IMR-90 (cell line): Measurements from ENCODE around the gene MAN2C1. TPM values are rescaled to one million over a fixed set of nuclear protein-coding genes. Genes with fewer than 3 reads are reported as not detected.

Experiments
- ATAC-seq: fragments of 200-7000 bp; cut with Tn5 transposase; 2 replicates; pipeline ENCODE4 v1.9.1; 2020; ENCODE audit warnings: low read depth, mild to moderate bottlenecking, moderate library complexity
- BruUV-seq: library from RNA; stranded (reverse); fragments of 400-500 nt; replicated peaks from 2 replicates; lab custom pipeline; 2021; lab: Mats Ljungman, UMichigan
- CTCF ChIA-PET: fragments of 300-600 bp; formaldehyde crosslinking; extraction: SDS; loops from one replicate; lab custom pipeline; 2021; ENCODE audit warnings: antibody characterized with exemption; lab: Yijun Ruan, JAX
- POLR2A ChIA-PET: fragments of 300-600 bp; sonication (Branson Sonifier 250); formaldehyde crosslinking; loops from one replicate; lab custom pipeline; 2022; ENCODE audit warnings: antibody characterized with exemption; ENCODE audit not compliant: unreplicated experiment; lab: Charles Lee
- DNase-seq: peaks from one replicate; pipeline ENCODE4 v3.0.0; 2013
- H2AFZ ChIP-seq: replicated peaks from 2 replicates; pipeline ENCODE3; 2013; ENCODE audit warnings: low read length, mild to moderate bottlenecking; ENCODE audit not compliant: poor library complexity
- H2AK5ac ChIP-seq: 2 replicates; pipeline ENCODE4 v1.6.1; 2013; ENCODE audit warnings: low read depth, low read length, inconsistent platforms
- H2AK9ac ChIP-seq: replicated peaks from 2 replicates; pipeline ENCODE3; 2013; ENCODE audit warnings: mild to moderate bottlenecking, low read depth, low read length, moderate library complexity; ENCODE audit not compliant: poor library complexity
- H2BK120ac ChIP-seq: 2 replicates; pipeline ENCODE4 v1.6.1; 2013; ENCODE audit warnings: low read depth, low read length, inconsistent platforms
- H2BK15ac ChIP-seq: 3 replicates; pipeline ENCODE4 v1.6.1; 2013; ENCODE audit warnings: low read depth, low read length, inconsistent platforms
- H2BK20ac ChIP-seq: 2 replicates; pipeline ENCODE4 v1.6.1; 2013; ENCODE audit warnings: low read depth, mild to moderate bottlenecking, inconsistent platforms, low read length, moderate library complexity
- H2BK5ac ChIP-seq: 2 replicates; pipeline ENCODE4 v1.6.1; 2013; ENCODE audit warnings: mild to moderate bottlenecking, low read depth, low read length, inconsistent platforms; ENCODE audit not compliant: poor library complexity, severe bottlenecking
- H3K14ac ChIP-seq: replicated peaks from 2 replicates; pipeline ENCODE4 v1.6.1; 2013; ENCODE audit warnings: low read depth, low read length, inconsistent platforms
- H3K18ac ChIP-seq: 2 replicates; pipeline ENCODE4 v1.6.1; 2013; ENCODE audit warnings: low read depth, low read length, control low read depth
- H3K23ac ChIP-seq: 2 replicates; pipeline ENCODE4 v1.6.1; 2013; ENCODE audit warnings: low read depth, low read length, inconsistent platforms
- H3K27ac ChIP-seq: 2 replicates; pipeline ENCODE4 v1.5.1; 2013; ENCODE audit warnings: mild to moderate bottlenecking, control low read depth, low read length; ENCODE audit not compliant: insufficient read depth
- H3K27me3 ChIP-seq: 2 replicates; pipeline ENCODE4 v1.6.1; 2013; ENCODE audit warnings: low read length; ENCODE audit not compliant: control insufficient read depth, insufficient read depth
- H3K36me3 ChIP-seq: 2 replicates; pipeline ENCODE4 v1.6.1; 2013; ENCODE audit warnings: low read length, mixed read lengths; ENCODE audit not compliant: control insufficient read depth, insufficient read depth
- H3K4ac ChIP-seq: 2 replicates; pipeline ENCODE4 v1.6.1; 2013; ENCODE audit warnings: low read depth, low read length, inconsistent platforms
- H3K4me1 ChIP-seq: 2 replicates; pipeline ENCODE4 v1.6.1; 2013; ENCODE audit warnings: low read length, mixed read lengths; ENCODE audit not compliant: control insufficient read depth, insufficient read depth
- H3K4me2 ChIP-seq: 2 replicates; pipeline ENCODE4 v1.6.1; 2013; ENCODE audit warnings: low read depth, mild to moderate bottlenecking, control low read depth, low read length, moderate library complexity
- H3K4me3 ChIP-seq: 2 replicates; pipeline ENCODE4 v1.5.1; 2013; ENCODE audit warnings: low read depth, mild to moderate bottlenecking, control low read depth, low read length, moderate library complexity; ENCODE audit not compliant: insufficient read depth
- H3K56ac ChIP-seq: 2 replicates; pipeline ENCODE4 v1.6.1; 2013; ENCODE audit warnings: low read length, inconsistent platforms; ENCODE audit not compliant: insufficient read depth; ENCODE audit errors: extremely low read depth
- H3K79me1 ChIP-seq, 2 experiments: 2 replicates each; pipeline ENCODE4 v1.6.1; 2013; ENCODE audit warnings: low read length in 2 of 2, inconsistent platforms in 1 of 2, low read depth in 1 of 2
- H3K9ac ChIP-seq: 2 replicates; pipeline ENCODE4 v1.6.1; 2013; ENCODE audit warnings: low read depth, low read length, control low read depth
- H3K9me1 ChIP-seq: 2 replicates; pipeline ENCODE4 v1.6.1; 2013; ENCODE audit warnings: low read length, inconsistent platforms; ENCODE audit not compliant: insufficient read depth
- H3K9me3 ChIP-seq: 2 replicates; pipeline ENCODE4 v1.6.1; 2013; ENCODE audit warnings: low read length; ENCODE audit not compliant: control insufficient read depth, insufficient read depth
- H4K20me1 ChIP-seq: 2 replicates; pipeline ENCODE4 v1.6.1; 2013; ENCODE audit warnings: low read length, inconsistent platforms; ENCODE audit not compliant: insufficient read depth
- H4K5ac ChIP-seq: 2 replicates; pipeline ENCODE4 v1.6.1; 2013; ENCODE audit warnings: mild to moderate bottlenecking, low read depth, low read length, control low read depth
- H4K8ac ChIP-seq, 2 experiments: 2 replicates each; pipeline ENCODE4 v1.6.1; 2013; ENCODE audit warnings: low read depth in 2 of 2, low read length in 2 of 2, control low read depth in 1 of 2, inconsistent platforms in 1 of 2
- H4K91ac ChIP-seq: 2 replicates; pipeline ENCODE4 v1.6.1; 2013; ENCODE audit warnings: low read depth, low read length, inconsistent platforms; ENCODE audit not compliant: insufficient read depth
- BHLHE40 ChIP-seq: fragments of 150-350 bp; IDR thresholded peaks from 2 replicates; pipeline ENCODE4 v1.6.1; 2016; ENCODE audit warnings: mild to moderate bottlenecking, low read depth, low read length
- CEBPB ChIP-seq: IDR thresholded peaks from 2 replicates; pipeline ENCODE4 v1.6.1; 2012; ENCODE audit warnings: low read depth, low read length, improper control_type of control experiment
- CHD1 ChIP-seq: IDR thresholded peaks from 2 replicates; pipeline ENCODE4 v1.6.1; 2012; ENCODE audit warnings: low read depth, low read length, improper control_type of control experiment
- FOS ChIP-seq: fragments of 150-350 bp; IDR thresholded peaks from 2 replicates; pipeline ENCODE4 v1.6.1; 2016; ENCODE audit warnings: low read depth, low read length
- MAFK ChIP-seq: IDR thresholded peaks from 2 replicates; pipeline ENCODE4 v1.6.1; 2012; ENCODE audit warnings: low read depth, low read length, improper control_type of control experiment
- MAZ ChIP-seq: IDR thresholded peaks from 2 replicates; pipeline ENCODE4 v1.6.1; 2012; ENCODE audit warnings: low read depth, mild to moderate bottlenecking, low read length, improper control_type of control experiment, moderate library complexity, borderline replicate concordance
- MXI1 ChIP-seq: IDR thresholded peaks from 2 replicates; pipeline ENCODE4 v1.6.1; 2012; ENCODE audit warnings: low read depth, mild to moderate bottlenecking, low read length, moderate library complexity, borderline replicate concordance
- NFE2L2 ChIP-seq: fragments of 150-350 bp; IDR thresholded peaks from 2 replicates; pipeline ENCODE4 v1.6.1; 2016; ENCODE audit warnings: low read depth, mild to moderate bottlenecking, low read length
- POLR2A ChIP-seq: IDR thresholded peaks from 2 replicates; pipeline ENCODE4 v1.6.1; 2012; ENCODE audit warnings: mild to moderate bottlenecking, low read depth, low read length
- RAD21 ChIP-seq: IDR thresholded peaks from 2 replicates; pipeline ENCODE4 v1.6.1; 2012; ENCODE audit warnings: low read length, improper control_type of control experiment
- RCOR1 ChIP-seq: IDR thresholded peaks from 2 replicates; pipeline ENCODE4 v1.6.1; 2012; ENCODE audit warnings: mild to moderate bottlenecking, low read length, improper control_type of control experiment; ENCODE audit not compliant: insufficient replicate concordance
- RFX5 ChIP-seq: IDR thresholded peaks from 2 replicates; pipeline ENCODE4 v1.8.0; 2012; ENCODE audit warnings: low read depth, mild to moderate bottlenecking, low read length, moderate library complexity
- SMC3 ChIP-seq: fragments of 150-350 bp; IDR thresholded peaks from 2 replicates; pipeline ENCODE4 v1.6.1; 2016; ENCODE audit warnings: low read depth, mild to moderate bottlenecking, antibody characterized with exemption, low read length, moderate library complexity
- WGBS, 2 experiments: methylation state at CpG; one replicate each; pipeline versions ENCODE4 v1.1.5 to v1.1.7; 2013; ENCODE audit warnings: missing lambda C conversion rate in 2 of 2; ENCODE audit not compliant: insufficient read length in 1 of 2; ENCODE audit errors: extremely low coverage in 2 of 2; 5-methylcytosine and 5-hydroxymethylcytosine counted together
- dilution Hi-C: fragments of 300-500 bp; cut with HindIII; formaldehyde crosslinking; loops from one replicate; pipeline ENCODE4 v1.14.3; 2018; ENCODE audit warnings: low sequenced_read_pairs; ENCODE audit not compliant: unreplicated experiment
- in situ Hi-C: fragments of 300-500 bp; cut with MboI; formaldehyde crosslinking; loops from 3 replicates; pipeline ENCODE4 v1.14.3; 2019; ENCODE audit warnings: low sequenced_read_pairs, inconsistent platforms, mixed read lengths
- intact Hi-C: fragments of 100-400 bp; cut with micrococcal nuclease; formaldehyde crosslinking; loops from 2 replicates; pipeline ENCODE4 v1.10.0; 2022
- polyA plus RNA-seq, 3 experiments: library from polyadenylated mRNA; depleted of rRNA; stranded (reverse); fragments of >200 nt; gene quantifications; 2 replicates each; pipeline ENCODE4 v1.2.3, GENCODE V29; 2012; ENCODE audit warnings: low replicate concordance in 1 of 3
- total RNA-seq: library from RNA; depleted of rRNA; stranded (reverse); fragments of >200 nt; gene quantifications from 2 replicates; pipeline ENCODE4 v1.2.3, GENCODE V29; 2012
- TF ChIP-seq, protein P1 (sequence below): fragments of 150-350 bp; IDR thresholded peaks from 2 replicates; pipeline ENCODE4 v1.6.1; 2017; ENCODE audit warnings: mild to moderate bottlenecking, antibody characterized with exemption, low read length, low read depth
- TF ChIP-seq, protein P2 (sequence below): fragments of 150-350 bp; IDR thresholded peaks from 2 replicates; pipeline ENCODE4 v1.6.1; 2016; ENCODE audit warnings: low read depth, mild to moderate bottlenecking, low read length, moderate library complexity, borderline replicate concordance
- TF ChIP-seq, protein P3 (sequence below): conservative IDR thresholded peaks from 2 replicates; pipeline ENCODE4 v1.5.1; 2012; ENCODE audit warnings: mild to moderate bottlenecking, low read depth, low read length, improper control_type of control experiment

MAN2C1 gene
- total and polyA plus RNA-seq, 2 of the 4 experiments (the other 2 are of a cell fraction) = 34.8 to 153 TPM

DNA sequence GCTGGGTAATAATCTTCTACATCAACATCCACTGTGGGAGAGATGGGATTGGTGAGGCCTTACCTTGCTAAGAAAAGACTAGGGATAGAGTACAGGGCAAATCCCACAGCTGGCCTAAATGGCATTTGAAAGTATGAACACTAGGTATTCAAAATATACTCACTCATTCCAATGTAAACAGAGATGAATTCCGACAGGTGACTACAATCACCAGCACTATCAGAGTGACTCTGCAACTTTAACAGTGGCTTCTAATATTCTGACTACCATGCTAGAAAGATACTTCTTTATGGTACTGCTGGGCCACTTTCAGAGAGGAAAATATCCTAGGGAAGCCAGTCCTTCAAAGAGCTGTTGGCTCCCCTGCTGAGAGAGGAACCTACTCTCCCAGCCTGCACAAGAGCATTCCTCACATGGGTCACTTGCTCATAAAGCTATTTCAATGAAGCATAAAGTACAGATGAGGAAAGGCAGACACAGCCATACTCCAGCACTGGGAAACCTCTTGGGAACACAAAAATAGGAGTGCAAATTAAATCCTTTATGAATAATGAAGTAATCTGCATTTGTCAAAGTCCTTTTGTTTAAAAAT lies 21.5 kb upstream of the MAN2C1 start:
- H3K9me3 ChIP-seq = no peaks in the 10 kb centered on the region
- H2AK5ac ChIP-seq = no peak overlapping the region
- H2AFZ ChIP-seq = no peak overlapping the region
- no peak overlapping the region for H3K4me3 ChIP-seq
- no peak overlapping the region for H2BK20ac ChIP-seq
- no peak overlapping the region for H4K91ac ChIP-seq
- no peaks in the 10 kb centered on the region for H4K20me1 ChIP-seq
- H2AK9ac ChIP-seq = no peak overlapping the region
- intact Hi-C loops = loop anchor here (5.0 kb wide), 1 partner anchor 37 kb away; no protein-coding TSS in a partner anchor
- DNase-seq (no peak), ATAC-seq (peak; percentile 11; the same call in 1 of the 2 replicates)
- TF ChIP-seq BHLHE40 = no peak
- TF ChIP-seq, protein P1, sequence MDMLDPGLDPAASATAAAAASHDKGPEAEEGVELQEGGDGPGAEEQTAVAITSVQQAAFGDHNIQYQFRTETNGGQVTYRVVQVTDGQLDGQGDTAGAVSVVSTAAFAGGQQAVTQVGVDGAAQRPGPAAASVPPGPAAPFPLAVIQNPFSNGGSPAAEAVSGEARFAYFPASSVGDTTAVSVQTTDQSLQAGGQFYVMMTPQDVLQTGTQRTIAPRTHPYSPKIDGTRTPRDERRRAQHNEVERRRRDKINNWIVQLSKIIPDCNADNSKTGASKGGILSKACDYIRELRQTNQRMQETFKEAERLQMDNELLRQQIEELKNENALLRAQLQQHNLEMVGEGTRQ = no peak
- TF ChIP-seq CEBPB = no peak
- TF ChIP-seq POLR2A = no peak
- TF ChIP-seq MXI1 = no peak
- TF ChIP-seq, protein P2, sequence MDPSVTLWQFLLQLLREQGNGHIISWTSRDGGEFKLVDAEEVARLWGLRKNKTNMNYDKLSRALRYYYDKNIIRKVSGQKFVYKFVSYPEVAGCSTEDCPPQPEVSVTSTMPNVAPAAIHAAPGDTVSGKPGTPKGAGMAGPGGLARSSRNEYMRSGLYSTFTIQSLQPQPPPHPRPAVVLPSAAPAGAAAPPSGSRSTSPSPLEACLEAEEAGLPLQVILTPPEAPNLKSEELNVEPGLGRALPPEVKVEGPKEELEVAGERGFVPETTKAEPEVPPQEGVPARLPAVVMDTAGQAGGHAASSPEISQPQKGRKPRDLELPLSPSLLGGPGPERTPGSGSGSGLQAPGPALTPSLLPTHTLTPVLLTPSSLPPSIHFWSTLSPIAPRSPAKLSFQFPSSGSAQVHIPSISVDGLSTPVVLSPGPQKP = no peak
- TF ChIP-seq FOS = no peak
- no peak for TF ChIP-seq RCOR1
- TF ChIP-seq MAZ = no peak
- no peak for TF ChIP-seq RAD21
- TF ChIP-seq, protein P3, sequence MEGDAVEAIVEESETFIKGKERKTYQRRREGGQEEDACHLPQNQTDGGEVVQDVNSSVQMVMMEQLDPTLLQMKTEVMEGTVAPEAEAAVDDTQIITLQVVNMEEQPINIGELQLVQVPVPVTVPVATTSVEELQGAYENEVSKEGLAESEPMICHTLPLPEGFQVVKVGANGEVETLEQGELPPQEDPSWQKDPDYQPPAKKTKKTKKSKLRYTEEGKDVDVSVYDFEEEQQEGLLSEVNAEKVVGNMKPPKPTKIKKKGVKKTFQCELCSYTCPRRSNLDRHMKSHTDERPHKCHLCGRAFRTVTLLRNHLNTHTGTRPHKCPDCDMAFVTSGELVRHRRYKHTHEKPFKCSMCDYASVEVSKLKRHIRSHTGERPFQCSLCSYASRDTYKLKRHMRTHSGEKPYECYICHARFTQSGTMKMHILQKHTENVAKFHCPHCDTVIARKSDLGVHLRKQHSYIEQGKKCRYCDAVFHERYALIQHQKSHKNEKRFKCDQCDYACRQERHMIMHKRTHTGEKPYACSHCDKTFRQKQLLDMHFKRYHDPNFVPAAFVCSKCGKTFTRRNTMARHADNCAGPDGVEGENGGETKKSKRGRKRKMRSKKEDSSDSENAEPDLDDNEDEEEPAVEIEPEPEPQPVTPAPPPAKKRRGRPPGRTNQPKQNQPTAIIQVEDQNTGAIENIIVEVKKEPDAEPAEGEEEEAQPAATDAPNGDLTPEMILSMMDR = no peak
- TF ChIP-seq NFE2L2 = no peak
- no peak for TF ChIP-seq RFX5
- no peak for TF ChIP-seq CHD1
- TF ChIP-seq MAFK = no peak
- no peak for TF ChIP-seq SMC3
- no peak overlapping the region for H2BK120ac ChIP-seq
- ChIA-PET CTCF (no interaction called here), POLR2A (interaction anchor here (0.5 kb wide), 1 partner anchor 62 kb away, joined by 3 read pairs; the partner anchor contains the start of gene SIN3A)
- WGBS, 2 experiments = no CpG with 5 or more reads among the region's 1 CpG
- H3K4me2 ChIP-seq = no peak overlapping the region
- no peak overlapping the region for H3K14ac ChIP-seq
- no peak overlapping the region for H3K4ac ChIP-seq
- no peaks in the 10 kb centered on the region for H3K27me3 ChIP-seq
- peaks cover 18 to 34% of the 10 kb centered on the region in 2 experiments; a peak in 3 of 4 replicates for H3K79me1 ChIP-seq
- H3K18ac ChIP-seq = no peak overlapping the region
- BruUV-seq = no TSS peak
- no peak overlapping the region for H3K9ac ChIP-seq
- no peak overlapping the region for H3K56ac ChIP-seq
- no peak overlapping the region for H3K27ac ChIP-seq
- no peak overlapping the region for H4K8ac ChIP-seq
- peaks cover 2% of the 10 kb centered on the region; the same call in 1 of the 2 replicates for H3K4me1 ChIP-seq
- H4K5ac ChIP-seq = no peak overlapping the region
- H3K9me1 ChIP-seq = peaks cover 6% of the 10 kb centered on the region
- in situ Hi-C loops = no loop called here
- H2BK5ac ChIP-seq = no peak overlapping the region
- H3K36me3 ChIP-seq = peaks cover 52% of the 10 kb centered on the region
- H3K23ac ChIP-seq = no peak overlapping the region
- dilution Hi-C loops = no loop called here
- no peak overlapping the region for H2BK15ac ChIP-seq
